Measurements from ENCODE around the gene GPR132.
A peak's percentile ranks its signal among the peaks of the same experiment; 100 is the strongest.
"Not testable (repeated sequence)": the region's sequence is repeated elsewhere in the genome, so short reads cannot be mapped to it uniquely, and the experiment has no call there.

Gene GPR132

DNA sequence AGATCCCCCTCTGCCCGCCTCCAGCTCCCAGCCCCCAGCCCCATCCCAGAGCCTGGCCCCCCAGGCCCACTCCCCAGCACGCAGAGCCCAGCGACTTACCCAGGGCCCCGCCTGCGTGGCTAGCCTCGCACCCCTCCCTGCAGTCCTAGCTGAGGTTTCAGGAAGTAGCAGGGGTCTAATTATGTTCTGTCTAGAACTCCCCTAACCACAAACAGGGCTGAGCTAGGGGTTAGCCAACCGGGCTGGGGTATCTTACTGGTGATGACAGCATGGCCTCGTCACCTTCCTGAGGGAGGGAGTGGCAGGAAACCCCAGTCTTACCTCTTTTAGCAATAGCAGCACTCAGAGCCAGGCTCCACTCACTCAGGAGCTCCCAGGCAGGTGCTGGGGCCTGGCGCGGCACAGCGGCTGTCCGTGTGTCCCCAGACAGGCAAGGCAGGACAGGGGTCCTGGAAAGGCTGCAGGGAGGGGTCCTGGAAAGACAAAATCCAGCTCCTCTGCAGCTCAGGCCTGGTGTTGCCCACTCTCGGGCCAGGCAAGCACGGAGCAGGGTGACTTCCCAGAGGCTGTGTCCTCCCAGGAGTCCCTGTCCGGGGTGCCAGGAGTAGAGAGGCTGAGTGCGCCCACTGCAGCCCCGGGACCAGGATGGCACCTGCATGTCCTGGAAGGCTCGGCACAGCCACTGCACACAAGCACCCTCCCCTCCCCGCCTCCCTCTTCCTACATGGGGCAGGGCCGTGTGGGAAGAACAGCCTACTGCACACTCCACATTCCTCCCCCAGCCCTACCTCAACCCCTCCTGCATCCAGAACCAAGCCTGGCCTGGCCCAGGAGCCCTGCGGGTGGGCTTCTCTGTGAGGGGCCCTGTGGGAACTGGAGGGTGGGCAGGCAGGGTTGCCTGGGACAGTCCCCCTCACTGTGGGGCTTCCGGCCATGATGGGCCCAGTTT, at the start of gene GPR132:
Gene GPR132 (minus strand): TSS at position 151 of the 949 bp plus-strand sequence. CDS start 10,010 bp downstream, outside the sequence.
- DNase-seq: peak; percentile 97

DNA sequence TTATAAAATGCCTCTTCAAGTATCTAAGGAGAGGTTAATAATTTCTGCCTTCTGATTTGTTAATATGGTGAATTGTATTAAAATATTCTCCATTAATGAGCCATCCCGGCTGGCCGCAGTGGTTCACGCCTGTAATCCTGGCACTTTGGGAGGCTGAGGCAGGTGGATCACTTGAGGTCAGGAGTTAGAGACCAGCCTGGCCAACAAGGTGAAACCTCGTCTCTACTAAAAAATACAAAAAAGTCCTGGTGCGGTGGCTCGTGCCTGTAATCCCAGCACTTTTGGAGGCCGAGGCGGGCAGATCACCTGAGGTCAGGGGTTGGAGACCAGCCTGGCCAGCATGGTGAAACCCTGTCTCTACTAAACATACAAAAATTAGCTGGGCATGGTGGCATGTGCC, 44.0 kb upstream of the GPR132 start:
- DNase-seq: not testable (repeated sequence)

DNA sequence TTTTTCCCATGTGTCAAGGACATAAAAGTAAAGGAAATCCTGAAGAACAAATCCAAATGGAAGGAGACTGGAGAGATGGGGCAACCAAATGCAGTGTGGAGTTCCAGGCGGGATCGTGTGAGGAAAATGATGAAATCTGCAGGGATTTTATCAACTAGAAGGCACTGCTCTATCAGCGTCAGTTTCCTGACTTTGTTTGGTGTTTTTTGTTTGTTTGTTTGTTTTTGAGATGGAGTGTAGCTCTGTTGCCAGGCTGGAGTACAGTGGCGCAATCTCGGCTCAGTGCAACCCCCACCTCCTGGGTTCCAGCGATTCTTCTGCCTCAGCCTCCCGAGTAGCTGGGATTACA, 43.3 kb upstream of the GPR132 start:
- DNase-seq: no peak

- DNase-seq: no peak
Observed at GRCh38 chr14:105107781-105108515, 42.7 kb upstream of the GPR132 start.

DNA sequence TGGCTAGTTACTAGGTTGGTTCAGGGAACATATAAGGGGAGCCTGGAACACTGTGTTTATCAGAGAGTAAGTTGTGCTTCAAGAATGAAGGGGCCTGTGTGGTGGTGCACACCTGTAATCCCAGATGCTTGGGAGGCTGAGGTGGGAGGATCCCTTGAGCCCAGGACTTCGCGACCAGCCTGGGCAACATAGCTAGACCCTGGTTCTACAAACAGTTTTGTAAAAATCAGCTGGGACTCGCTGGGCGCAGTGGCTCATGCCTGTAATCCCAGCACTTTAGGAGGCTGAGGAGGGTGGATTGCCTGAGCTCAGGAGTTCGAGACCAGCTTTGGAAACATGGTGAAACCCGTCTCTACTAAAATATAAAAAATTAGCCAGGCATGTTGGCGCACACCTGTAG, 42.1 kb upstream of the GPR132 start:
- DNase-seq: no peak

DNA sequence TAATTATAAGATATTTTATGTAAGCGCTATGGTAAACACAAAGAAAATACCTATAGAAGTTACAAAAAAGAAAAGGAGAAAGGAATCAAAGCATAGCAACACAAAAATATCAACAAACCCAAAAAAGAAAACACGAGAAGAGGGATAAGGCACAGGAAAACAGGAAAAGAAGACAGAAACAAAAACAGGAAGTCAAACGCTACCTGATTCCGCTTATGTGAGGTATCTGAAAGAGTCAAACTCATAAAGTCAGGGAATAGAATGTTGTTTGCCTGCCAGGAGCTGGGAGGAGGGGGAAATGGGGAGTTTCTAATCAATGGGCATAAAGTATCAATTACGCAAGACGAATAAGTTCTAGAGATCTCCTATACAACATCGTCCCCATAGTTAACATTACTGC, 39.9 kb upstream of the GPR132 start:
- DNase-seq: no peak

DNA sequence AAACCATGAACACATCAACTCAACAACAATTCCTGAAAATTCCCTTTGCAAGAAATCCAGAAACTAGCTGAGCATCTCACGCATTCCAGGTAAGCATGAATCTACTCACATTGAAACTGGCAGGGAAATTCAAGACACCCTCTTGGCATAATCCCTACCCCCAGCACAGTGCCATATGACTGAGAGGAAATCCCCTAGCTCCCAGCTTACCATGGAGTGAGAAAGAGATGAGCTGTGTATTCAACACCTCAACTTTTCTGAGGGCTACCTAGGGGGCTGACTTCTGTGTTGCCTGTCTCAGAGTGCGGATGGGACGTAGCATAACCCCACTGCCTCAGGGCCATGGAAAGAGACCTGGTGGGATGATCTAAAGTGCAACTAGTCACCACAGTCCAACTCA, 37.7 kb upstream of the GPR132 start:
- DNase-seq: no peak

DNA sequence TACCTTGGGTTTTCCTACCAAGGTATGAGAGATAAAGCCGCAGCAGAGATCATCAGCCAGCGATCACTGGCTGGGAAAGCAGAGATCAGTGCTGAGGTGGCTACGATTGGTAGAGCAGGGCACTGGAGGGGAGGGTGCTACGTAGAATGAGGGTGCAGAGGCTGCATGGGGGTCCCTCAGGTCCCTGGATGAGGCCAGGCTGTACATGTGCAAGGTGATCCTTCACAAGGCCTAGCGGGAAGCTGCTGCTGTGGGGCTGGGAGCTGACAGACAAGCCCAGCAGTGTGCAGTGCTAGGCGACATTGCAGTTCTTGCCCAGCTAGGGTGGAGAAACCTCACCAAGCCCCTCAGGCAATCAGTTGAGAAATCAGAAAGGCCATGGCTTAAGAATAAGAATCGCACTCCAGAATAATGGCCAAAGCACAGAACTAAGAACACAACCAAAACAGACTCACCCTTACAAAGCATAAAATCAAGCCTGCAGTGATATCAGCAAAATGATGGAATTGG, 37.2 kb upstream of the GPR132 start:
- no peak for DNase-seq

- DNase-seq: no peak
Observed at GRCh38 chr14:105100910-105101309, 35.7 kb upstream of the GPR132 start.

- no peak for DNase-seq
Observed at GRCh38 chr14:105099778-105100177, 34.5 kb upstream of the GPR132 start.

DNA sequence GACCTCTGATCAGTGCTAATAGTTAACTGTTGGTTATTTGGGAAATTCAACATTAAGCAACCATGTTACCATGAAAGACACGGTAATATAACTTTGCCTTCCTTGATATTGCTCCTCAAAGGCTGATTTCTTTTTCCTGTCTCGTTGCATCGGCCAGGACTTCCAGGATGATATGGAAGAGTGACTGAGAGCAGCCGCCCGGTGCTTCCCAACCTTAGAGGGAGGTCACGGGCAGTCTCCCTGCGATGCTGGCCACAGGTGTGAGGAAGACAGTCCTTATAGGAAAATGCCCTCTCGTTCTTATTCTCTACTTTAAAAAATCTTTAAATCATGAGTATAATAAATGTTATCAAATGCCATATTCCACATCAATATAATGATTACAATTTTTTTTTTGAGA, 33.1 kb upstream of the GPR132 start:
- DNase-seq: no peak

GRCh38 chr14:105097794-105098127, 32.5 kb upstream of the GPR132 start:
- no peak for DNase-seq

DNA sequence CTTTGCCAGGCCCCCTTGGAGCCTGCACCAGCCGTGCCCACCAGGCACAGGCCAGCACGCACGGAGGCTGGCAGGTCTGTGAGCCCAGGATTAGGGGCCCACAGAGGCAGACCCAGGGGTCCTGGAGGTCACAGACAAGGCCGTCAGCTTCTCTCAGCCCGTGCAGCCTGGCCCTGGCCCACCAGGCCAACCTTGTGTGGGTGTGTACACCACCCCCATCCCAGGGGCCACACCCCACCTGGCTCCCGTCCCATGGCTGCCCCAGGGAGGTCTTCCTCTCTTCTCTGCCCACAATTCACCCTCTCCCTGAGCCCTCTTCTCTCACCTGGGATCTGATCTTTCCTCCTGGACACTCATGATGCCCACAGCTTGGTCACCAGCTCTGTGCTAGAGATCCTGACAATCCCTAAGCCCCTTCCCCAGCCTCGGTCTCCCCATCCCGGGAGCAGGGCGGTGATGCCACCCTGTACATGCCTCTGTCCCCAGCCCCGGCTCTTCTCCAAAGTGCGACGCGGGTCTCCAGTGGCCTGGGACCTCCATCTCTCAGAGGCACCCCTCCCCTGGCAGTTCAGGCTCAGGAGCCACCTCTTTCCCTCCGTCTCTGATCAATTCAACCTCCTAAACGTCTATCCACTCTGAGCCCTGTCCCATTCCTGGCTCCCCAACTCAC, 31.1 kb upstream of the GPR132 start:
- no peak for DNase-seq

GRCh38 chr14:105095236-105095805, 30.1 kb upstream of the GPR132 start:
- no peak for DNase-seq

GRCh38 chr14:105094193-105094907, 29.1 kb upstream of the GPR132 start:
- no peak for DNase-seq

GRCh38 chr14:105093431-105094192, 28.4 kb upstream of the GPR132 start:
- peak; percentile 70 to 78 for DNase-seq

- DNase-seq: peak; percentile 60 to 79
Observed at GRCh38 chr14:105093038-105093430, 27.8 kb upstream of the GPR132 start.

GRCh38 chr14:105092171-105093037, 27.2 kb upstream of the GPR132 start:
- peak in 1 of 2 donors; percentile 28 for DNase-seq

DNA sequence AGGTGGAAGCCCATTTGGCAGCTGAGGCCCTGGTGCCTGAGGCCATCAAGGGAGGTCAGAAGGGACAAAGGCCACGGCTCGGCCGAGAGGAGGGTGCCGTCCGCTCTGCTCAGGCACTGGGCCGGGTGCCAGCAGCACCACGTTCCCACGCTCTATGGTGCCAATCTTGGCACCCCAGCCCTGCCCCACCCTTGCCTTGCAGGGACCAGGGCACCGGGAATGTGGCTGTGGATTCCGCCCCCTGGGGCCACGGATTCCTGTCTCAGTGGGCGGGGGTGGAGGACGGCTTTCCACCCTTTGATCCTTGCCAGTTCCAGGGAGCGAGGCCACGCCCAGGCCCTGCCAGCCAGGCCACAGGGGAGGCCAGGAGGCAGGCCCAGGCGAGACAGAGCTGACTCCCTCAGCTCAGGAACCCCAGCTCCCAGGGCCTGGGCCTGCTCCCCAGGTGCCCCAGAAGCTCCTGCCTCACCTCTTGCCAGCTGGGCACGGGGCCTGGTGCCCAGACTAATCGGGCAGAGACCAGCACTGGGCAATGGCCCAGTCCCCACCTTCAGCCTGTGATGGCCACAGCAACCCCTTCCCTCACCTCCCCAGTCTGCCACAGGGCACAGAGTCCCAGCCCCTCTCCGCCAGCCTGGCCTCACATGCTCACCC, 26.4 kb upstream of the GPR132 start:
- no peak for DNase-seq

DNA sequence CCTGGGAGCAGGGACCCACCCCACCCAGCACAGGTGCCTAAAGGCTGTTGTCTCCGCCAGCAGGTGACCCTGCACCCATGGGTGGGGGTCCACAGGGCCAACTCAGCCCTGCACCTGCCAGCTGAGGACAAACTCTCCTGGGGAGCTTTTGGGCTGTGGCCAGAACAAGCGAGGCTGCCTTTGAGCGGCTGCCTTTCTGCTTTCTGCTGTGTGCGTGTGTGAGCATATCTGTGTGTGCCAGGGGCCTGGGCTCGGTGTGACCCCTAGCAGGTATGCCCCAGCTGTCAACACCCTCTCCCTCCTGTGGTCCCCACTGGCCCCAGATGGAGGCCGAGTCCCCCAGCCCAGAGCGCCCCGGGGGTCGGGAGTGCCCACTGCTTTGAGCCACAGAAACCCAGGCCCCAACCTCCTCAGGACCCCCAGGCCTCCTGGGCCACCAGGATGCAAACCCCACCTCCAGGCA, 25.9 kb upstream of the GPR132 start:
- no peak for DNase-seq

Measured in CD4-positive, alpha-beta T cell treated with Interferon alpha-2 for 1 hour (primary cell).